Measurements from ENCODE around the gene TCN1. TPM values are rescaled to one million over a fixed set of nuclear protein-coding genes. Genes with fewer than 3 reads are reported as not detected.

TCN1 gene
- total RNA-seq, 1 experiment from 2014 or later = 1.7 TPM

DNA sequence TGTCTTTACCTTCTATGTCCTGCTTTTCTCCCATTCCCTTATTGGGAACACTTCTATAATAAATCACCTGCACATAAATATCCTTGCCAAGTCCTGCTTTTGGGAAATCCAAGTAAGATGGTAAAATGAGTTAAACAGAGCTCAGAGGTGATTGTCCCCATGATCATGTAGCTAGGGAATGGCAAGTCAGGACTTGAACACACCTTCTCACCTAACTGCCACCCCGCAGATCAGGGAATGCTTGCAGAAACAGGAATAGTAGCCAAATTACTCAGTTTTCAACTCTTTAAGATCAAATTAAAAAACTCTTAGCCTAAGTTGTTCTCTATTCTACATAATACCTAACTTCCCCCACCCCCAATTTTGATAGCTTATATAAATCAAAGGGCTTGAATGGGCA, 28.3 kb upstream of the TCN1 start (continued):
- TF ChIP-seq, protein P1, sequence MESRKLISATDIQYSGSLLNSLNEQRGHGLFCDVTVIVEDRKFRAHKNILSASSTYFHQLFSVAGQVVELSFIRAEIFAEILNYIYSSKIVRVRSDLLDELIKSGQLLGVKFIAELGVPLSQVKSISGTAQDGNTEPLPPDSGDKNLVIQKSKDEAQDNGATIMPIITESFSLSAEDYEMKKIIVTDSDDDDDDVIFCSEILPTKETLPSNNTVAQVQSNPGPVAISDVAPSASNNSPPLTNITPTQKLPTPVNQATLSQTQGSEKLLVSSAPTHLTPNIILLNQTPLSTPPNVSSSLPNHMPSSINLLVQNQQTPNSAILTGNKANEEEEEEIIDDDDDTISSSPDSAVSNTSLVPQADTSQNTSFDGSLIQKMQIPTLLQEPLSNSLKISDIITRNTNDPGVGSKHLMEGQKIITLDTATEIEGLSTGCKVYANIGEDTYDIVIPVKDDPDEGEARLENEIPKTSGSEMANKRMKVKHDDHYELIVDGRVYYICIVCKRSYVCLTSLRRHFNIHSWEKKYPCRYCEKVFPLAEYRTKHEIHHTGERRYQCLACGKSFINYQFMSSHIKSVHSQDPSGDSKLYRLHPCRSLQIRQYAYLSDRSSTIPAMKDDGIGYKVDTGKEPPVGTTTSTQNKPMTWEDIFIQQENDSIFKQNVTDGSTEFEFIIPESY (IDR thresholded peaks at IDR 0.05; ENCODE audit: extremely low read depth, insufficient replicate concordance, low read length) = no peak
- no peak for TF ChIP-seq YY1 (IDR thresholded peaks at IDR 0.05; ENCODE audit: extremely low read depth, insufficient replicate concordance, low read depth, low read length)

DNA sequence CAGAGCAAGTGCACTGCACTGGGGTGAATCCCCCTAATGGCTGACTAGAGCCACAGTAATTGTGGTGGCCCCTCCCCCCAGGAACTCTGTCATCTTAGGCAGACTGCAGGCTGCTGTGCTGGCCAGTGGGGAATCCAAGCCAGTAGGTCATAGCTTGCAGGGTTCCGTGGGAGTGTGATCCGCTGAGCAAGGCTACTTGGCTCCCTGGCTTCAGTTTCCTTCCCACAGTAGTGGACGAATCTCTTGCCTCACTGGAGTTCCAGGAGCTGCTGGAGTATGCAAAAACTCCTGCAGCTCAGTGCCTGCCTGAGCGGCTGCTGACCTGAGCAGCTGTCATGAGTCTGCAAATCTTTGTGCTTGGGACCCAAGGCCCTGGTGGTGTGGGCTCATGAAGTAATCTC, 25.5 kb upstream of the TCN1 start:
- H3K4me3 ChIP-seq (replicated peaks in 1 of 2; ENCODE audit: low read depth in 1 of 2, low read length in 2 of 2) = no peak overlapping the region
- H3K27me3 ChIP-seq (ENCODE audit: insufficient read depth, low read length) = no peaks in the 10 kb centered on the region
- BruUV-seq (replicated peaks) = no TSS peak
- no peak overlapping the region for H3K9ac ChIP-seq (ENCODE audit: low read length)
- DNase-seq (ENCODE audit: low read depth, low spot score) (no peak), ATAC-seq (no peak; the same call in 1 of the 2 replicates)
- H3K9me3 ChIP-seq (ENCODE audit: control insufficient read depth in 1 of 2, insufficient read depth in 1 of 2, low read depth in 1 of 2, low read length in 2 of 2) = no peaks in the 10 kb centered on the region
- CTCF ChIA-PET = no interaction called here
- H3K4me1 ChIP-seq (ENCODE audit: control insufficient read depth in 1 of 2, insufficient read depth in 2 of 2, low read length in 2 of 2) = no peaks in the 10 kb centered on the region
- H3K27ac ChIP-seq (ENCODE audit: low read depth, low read length) = no peak overlapping the region
- no peak overlapping the region for H2AFZ ChIP-seq (ENCODE audit: low read depth, low read length, poor library complexity, severe bottlenecking)
- no peak overlapping the region for H3K4me2 ChIP-seq (ENCODE audit: low read length)
- H3K9me2 ChIP-seq (ENCODE audit: insufficient read depth) = no peaks in the 10 kb centered on the region
- H3K36me3 ChIP-seq (ENCODE audit: control insufficient read depth in 1 of 2, insufficient read depth in 2 of 2, low read length in 2 of 2) = no peaks in the 10 kb centered on the region
- H4K20me1 ChIP-seq (ENCODE audit: insufficient read depth) = no peaks in the 10 kb centered on the region
- H3K79me2 ChIP-seq (ENCODE audit: insufficient read depth, low read length) = no peaks in the 10 kb centered on the region
- POLR2A ChIA-PET = no interaction called here
- TF ChIP-seq ZNF274 (IDR thresholded peaks at IDR 0.05; ENCODE audit: low read depth, low read length) (no peak), SIN3A (IDR thresholded peaks at IDR 0.05; ENCODE audit: low read depth) (no peak), FOSL1 (IDR thresholded peaks at IDR 0.05; ENCODE audit: low read depth) (no peak), RAD21 (IDR thresholded peaks at IDR 0.05; ENCODE audit: low read depth) (no peak), JUND (IDR thresholded peaks at IDR 0.05) (no peak), SRF (IDR thresholded peaks at IDR 0.05; ENCODE audit: low read depth) (no peak), ELF1 (IDR thresholded peaks at IDR 0.05; ENCODE audit: borderline replicate concordance, low read depth) (no peak), CBX3 (IDR thresholded peaks at IDR 0.05; ENCODE audit: low read depth) (no peak), SP1 (IDR thresholded peaks at IDR 0.05; ENCODE audit: low read depth) (no peak), EZH2 (IDR thresholded peaks at IDR 0.05) (no peak), CEBPB (IDR thresholded peaks at IDR 0.05; ENCODE audit: low read depth) (no peak), ZFX (IDR thresholded peaks at IDR 0.05) (no peak), EZH2phosphoT487 (IDR thresholded peaks at IDR 0.05; ENCODE audit: borderline replicate concordance) (no peak), TCF7L2 (IDR thresholded peaks at IDR 0.05; ENCODE audit: borderline replicate concordance, extremely low read depth, insufficient read depth, insufficient read length) (no peak)
- TF ChIP-seq, protein P2, sequence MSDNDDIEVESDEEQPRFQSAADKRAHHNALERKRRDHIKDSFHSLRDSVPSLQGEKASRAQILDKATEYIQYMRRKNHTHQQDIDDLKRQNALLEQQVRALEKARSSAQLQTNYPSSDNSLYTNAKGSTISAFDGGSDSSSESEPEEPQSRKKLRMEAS (IDR thresholded peaks at IDR 0.05) = no peak
- TF ChIP-seq, protein P3, sequence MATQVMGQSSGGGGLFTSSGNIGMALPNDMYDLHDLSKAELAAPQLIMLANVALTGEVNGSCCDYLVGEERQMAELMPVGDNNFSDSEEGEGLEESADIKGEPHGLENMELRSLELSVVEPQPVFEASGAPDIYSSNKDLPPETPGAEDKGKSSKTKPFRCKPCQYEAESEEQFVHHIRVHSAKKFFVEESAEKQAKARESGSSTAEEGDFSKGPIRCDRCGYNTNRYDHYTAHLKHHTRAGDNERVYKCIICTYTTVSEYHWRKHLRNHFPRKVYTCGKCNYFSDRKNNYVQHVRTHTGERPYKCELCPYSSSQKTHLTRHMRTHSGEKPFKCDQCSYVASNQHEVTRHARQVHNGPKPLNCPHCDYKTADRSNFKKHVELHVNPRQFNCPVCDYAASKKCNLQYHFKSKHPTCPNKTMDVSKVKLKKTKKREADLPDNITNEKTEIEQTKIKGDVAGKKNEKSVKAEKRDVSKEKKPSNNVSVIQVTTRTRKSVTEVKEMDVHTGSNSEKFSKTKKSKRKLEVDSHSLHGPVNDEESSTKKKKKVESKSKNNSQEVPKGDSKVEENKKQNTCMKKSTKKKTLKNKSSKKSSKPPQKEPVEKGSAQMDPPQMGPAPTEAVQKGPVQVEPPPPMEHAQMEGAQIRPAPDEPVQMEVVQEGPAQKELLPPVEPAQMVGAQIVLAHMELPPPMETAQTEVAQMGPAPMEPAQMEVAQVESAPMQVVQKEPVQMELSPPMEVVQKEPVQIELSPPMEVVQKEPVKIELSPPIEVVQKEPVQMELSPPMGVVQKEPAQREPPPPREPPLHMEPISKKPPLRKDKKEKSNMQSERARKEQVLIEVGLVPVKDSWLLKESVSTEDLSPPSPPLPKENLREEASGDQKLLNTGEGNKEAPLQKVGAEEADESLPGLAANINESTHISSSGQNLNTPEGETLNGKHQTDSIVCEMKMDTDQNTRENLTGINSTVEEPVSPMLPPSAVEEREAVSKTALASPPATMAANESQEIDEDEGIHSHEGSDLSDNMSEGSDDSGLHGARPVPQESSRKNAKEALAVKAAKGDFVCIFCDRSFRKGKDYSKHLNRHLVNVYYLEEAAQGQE (IDR thresholded peaks at IDR 0.05; ENCODE audit: low read depth) = no peak
- TF ChIP-seq, protein P4, sequence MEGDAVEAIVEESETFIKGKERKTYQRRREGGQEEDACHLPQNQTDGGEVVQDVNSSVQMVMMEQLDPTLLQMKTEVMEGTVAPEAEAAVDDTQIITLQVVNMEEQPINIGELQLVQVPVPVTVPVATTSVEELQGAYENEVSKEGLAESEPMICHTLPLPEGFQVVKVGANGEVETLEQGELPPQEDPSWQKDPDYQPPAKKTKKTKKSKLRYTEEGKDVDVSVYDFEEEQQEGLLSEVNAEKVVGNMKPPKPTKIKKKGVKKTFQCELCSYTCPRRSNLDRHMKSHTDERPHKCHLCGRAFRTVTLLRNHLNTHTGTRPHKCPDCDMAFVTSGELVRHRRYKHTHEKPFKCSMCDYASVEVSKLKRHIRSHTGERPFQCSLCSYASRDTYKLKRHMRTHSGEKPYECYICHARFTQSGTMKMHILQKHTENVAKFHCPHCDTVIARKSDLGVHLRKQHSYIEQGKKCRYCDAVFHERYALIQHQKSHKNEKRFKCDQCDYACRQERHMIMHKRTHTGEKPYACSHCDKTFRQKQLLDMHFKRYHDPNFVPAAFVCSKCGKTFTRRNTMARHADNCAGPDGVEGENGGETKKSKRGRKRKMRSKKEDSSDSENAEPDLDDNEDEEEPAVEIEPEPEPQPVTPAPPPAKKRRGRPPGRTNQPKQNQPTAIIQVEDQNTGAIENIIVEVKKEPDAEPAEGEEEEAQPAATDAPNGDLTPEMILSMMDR (IDR thresholded peaks at IDR 0.05 in 2 of 3, conservative IDR thresholded peaks at IDR 0.05 in 1 of 3; ENCODE audit: borderline replicate concordance in 1 of 3, insufficient read depth in 1 of 3, low read depth in 2 of 3, low read length in 2 of 3) = no peak
- RAD21 ChIA-PET (ENCODE audit: low non-redundant PET in 1 of 2, low total read pairs in 2 of 2, uncharacterized antibody in 2 of 2, unreplicated experiment in 2 of 2) = no interaction called here
- intact Hi-C loops (cut with micrococcal nuclease) = no loop called here
